HG03196 (cell line): ENCODE measurements around the gene BCL3.

Experiments used
- ATAC-seq: cut with Tn5 transposase; IDR thresholded peaks from one replicate; pipeline ENCODE4 v1.9.1; 2021; ENCODE audit not compliant: unreplicated experiment

Gene BCL3

GRCh38 chr19:44785271-44785670, 36.8 kb downstream of the BCL3 start:
- ATAC-seq: no peak

- no peak for ATAC-seq
Measured at GRCh38 chr19:44785993-44786392, 37.5 kb downstream of the BCL3 start.

- ATAC-seq: no peak
Measured at GRCh38 chr19:44788971-44789370, 40.5 kb downstream of the BCL3 start.

GRCh38 chr19:44789943-44790483, 41.5 kb downstream of the BCL3 start:
- ATAC-seq: no peak

- no peak for ATAC-seq
Measured at GRCh38 chr19:44792281-44792680, 43.8 kb downstream of the BCL3 start.

GRCh38 chr19:44794610-44795009, 46.1 kb downstream of the BCL3 start:
- ATAC-seq: no peak

- no peak for ATAC-seq
Measured at GRCh38 chr19:44795398-44795987, 47.0 kb downstream of the BCL3 start.

- ATAC-seq: no peak
Measured at GRCh38 chr19:44796701-44797115, 48.2 kb downstream of the BCL3 start.

- no peak for ATAC-seq
Measured at GRCh38 chr19:44799627-44800346, 51.3 kb downstream of the BCL3 start.

GRCh38 chr19:44800461-44800860, 52.0 kb downstream of the BCL3 start:
- no peak for ATAC-seq

GRCh38 chr19:44803442-44804428, 55.2 kb downstream of the BCL3 start:
- no peak for ATAC-seq

- no peak for ATAC-seq
Measured at GRCh38 chr19:44806291-44806690, 57.8 kb downstream of the BCL3 start.

GRCh38 chr19:44807162-44807561, 58.7 kb downstream of the BCL3 start:
- ATAC-seq: no peak

- ATAC-seq: no peak
Measured at GRCh38 chr19:44807652-44808462, 59.3 kb downstream of the BCL3 start.

GRCh38 chr19:44808463-44809371, 60.2 kb downstream of the BCL3 start, which contains the start of gene BCAM:
TSS of gene BCAM (plus strand) at chr19:44809103. CDS start at chr19:44809125, 22 bp downstream.
- ATAC-seq: no peak
